Dendritic cell treated with granulocyte-macrophage colony-stimulating factor and Interleukin-4, amounts not matched to agents 40 ng/mL and 50 ng/mL, for 4 days (primary cell): Measurements from ENCODE around the gene SLC43A2.

ENCODE experiments used
- H3K27ac Mint-ChIP-seq: one replicate; pipeline ENCODE4 v1.8.0; 2022; ENCODE audit warnings: mild to moderate bottlenecking, mixed read lengths
- H3K27me3 Mint-ChIP-seq: one replicate; pipeline ENCODE4 v1.8.0; 2022; ENCODE audit warnings: mild to moderate bottlenecking, mixed read lengths
- H3K36me3 Mint-ChIP-seq: one replicate; pipeline ENCODE4 v1.8.0; 2022; ENCODE audit warnings: low read depth, mixed read lengths
- H3K4me1 Mint-ChIP-seq: one replicate; pipeline ENCODE4 v1.8.0; 2022; ENCODE audit warnings: low read depth, mixed read lengths
- H3K4me3 Mint-ChIP-seq: one replicate; pipeline ENCODE4 v1.8.0; 2022; ENCODE audit warnings: mild to moderate bottlenecking, moderate library complexity, mixed read lengths
- H3K9me3 Mint-ChIP-seq: one replicate; pipeline ENCODE4 v1.8.0; 2022; ENCODE audit warnings: mixed read lengths
- intact Hi-C: fragments of 100-400 bp; cut with micrococcal nuclease; formaldehyde crosslinking; loops from one replicate; pipeline ENCODE4 v1.15.0; 2022

The SLC43A2 gene

GRCh38 chr17:1638171-1638590 is 9.5 kb upstream of the SLC43A2 start:
- H3K36me3 Mint-ChIP-seq = peaks cover 71% of the 10 kb centered on the region
- intact Hi-C loops = loop anchor here (10.0 kb wide), 1 partner anchor 273 kb away; no protein-coding TSS in a partner anchor
- peak overlapping the region; percentile 51 for H3K27ac Mint-ChIP-seq

GRCh38 chr17:1636732-1637285 is 8.2 kb upstream of the SLC43A2 start:
- intact Hi-C loops = loop anchor here (10.0 kb wide), 1 partner anchor 272 kb away; no protein-coding TSS in a partner anchor
- Mint-ChIP-seq H3K27me3 (peaks cover 2% of the 10 kb centered on the region), H3K4me3 (no peak overlapping the region), H3K36me3 (peaks cover 71% of the 10 kb centered on the region), H3K9me3 (no peaks in the 10 kb centered on the region), H3K27ac (no peak overlapping the region), H3K4me1 (peaks cover 29% of the 10 kb centered on the region)

More at GRCh38 chr17:1638171-1638590, 9.5 kb upstream of the SLC43A2 start:
- peaks cover 2% of the 10 kb centered on the region for H3K27me3 Mint-ChIP-seq
- H3K9me3 Mint-ChIP-seq = no peaks in the 10 kb centered on the region
- H3K4me1 Mint-ChIP-seq = peaks cover 26% of the 10 kb centered on the region
- H3K4me3 Mint-ChIP-seq = peak overlapping the region; percentile 31

GRCh38 chr17:1635675-1636465 is 7.2 kb upstream of the SLC43A2 start:
- Mint-ChIP-seq H3K4me1 (peaks cover 38% of the 10 kb centered on the region), H3K9me3 (no peaks in the 10 kb centered on the region), H3K27ac (no peak overlapping the region), H3K27me3 (peaks cover 2% of the 10 kb centered on the region), H3K4me3 (no peak overlapping the region), H3K36me3 (peaks cover 67% of the 10 kb centered on the region)
- intact Hi-C loops = loop anchor here (10.0 kb wide), 1 partner anchor 271 kb away; no protein-coding TSS in a partner anchor

GRCh38 chr17:1634841-1635650 is 6.4 kb upstream of the SLC43A2 start:
- no peak overlapping the region for H3K4me3 Mint-ChIP-seq
- H3K36me3 Mint-ChIP-seq = peaks cover 59% of the 10 kb centered on the region
- H3K27me3 Mint-ChIP-seq = peaks cover 2% of the 10 kb centered on the region
- no peaks in the 10 kb centered on the region for H3K9me3 Mint-ChIP-seq
- peaks cover 46% of the 10 kb centered on the region for H3K4me1 Mint-ChIP-seq
- intact Hi-C loops = loop anchor here (10.0 kb wide), 1 partner anchor 270 kb away; no protein-coding TSS in a partner anchor
- H3K27ac Mint-ChIP-seq = no peak overlapping the region

- intact Hi-C loops = loop anchor here (1.0 to 10.0 kb wide), 2 partner anchors 18 to 266 kb away; no protein-coding TSS in a partner anchor
- Mint-ChIP-seq H3K4me1 (peaks cover 44% of the 10 kb centered on the region), H3K9me3 (no peaks in the 10 kb centered on the region), H3K4me3 (peak overlapping the region; percentile 98), H3K36me3 (peaks cover 50% of the 10 kb centered on the region), H3K27ac (peak overlapping the region; percentile 93), H3K27me3 (no peaks in the 10 kb centered on the region)
These were observed 2.0 kb upstream of the SLC43A2 start for GRCh38 chr17:1630662-1631061.

- H3K9me3 Mint-ChIP-seq = no peaks in the 10 kb centered on the region
These were observed 1.1 kb upstream of the SLC43A2 start for GRCh38 chr17:1629504-1630310.

GRCh38 chr17:1628856-1629503 is 346 bp upstream of the SLC43A2 start:
- peaks cover 55% of the 10 kb centered on the region for H3K4me1 Mint-ChIP-seq
- peak overlapping the region; percentile 98 for H3K4me3 Mint-ChIP-seq
- no peaks in the 10 kb centered on the region for H3K9me3 Mint-ChIP-seq
- peak overlapping the region; percentile 93 for H3K27ac Mint-ChIP-seq
- no peaks in the 10 kb centered on the region for H3K27me3 Mint-ChIP-seq
- intact Hi-C loops = loop anchor here (5.0 kb wide), 2 partner anchors 37 to 72 kb away; no protein-coding TSS in a partner anchor
- peaks cover 50% of the 10 kb centered on the region for H3K36me3 Mint-ChIP-seq

More at GRCh38 chr17:1629504-1630310, 1.1 kb upstream of the SLC43A2 start:
- intact Hi-C loops = loop anchor here (5.0 to 10.0 kb wide), 3 partner anchors 37 to 265 kb away; no protein-coding TSS in a partner anchor
- peaks cover 51% of the 10 kb centered on the region for H3K4me1 Mint-ChIP-seq
- H3K27ac Mint-ChIP-seq = peak overlapping the region; percentile 93
- peaks cover 50% of the 10 kb centered on the region for H3K36me3 Mint-ChIP-seq
- no peaks in the 10 kb centered on the region for H3K27me3 Mint-ChIP-seq
- H3K4me3 Mint-ChIP-seq = peak overlapping the region; percentile 98

GRCh38 chr17:1627182-1627981 is 1.3 kb downstream of the SLC43A2 start:
- peak overlapping the region; percentile 93 for H3K27ac Mint-ChIP-seq
- H3K4me1 Mint-ChIP-seq = peaks cover 67% of the 10 kb centered on the region
- H3K4me3 Mint-ChIP-seq = peak overlapping the region; percentile 98
- no peaks in the 10 kb centered on the region for H3K9me3 Mint-ChIP-seq
- H3K36me3 Mint-ChIP-seq = peaks cover 66% of the 10 kb centered on the region
- intact Hi-C loops = loop anchor here (1.0 to 5.0 kb wide), 4 partner anchors 15 to 70 kb away; no protein-coding TSS in a partner anchor
- no peaks in the 10 kb centered on the region for H3K27me3 Mint-ChIP-seq

GRCh38 chr17:1626333-1626732 is 2.3 kb downstream of the SLC43A2 start:
- Mint-ChIP-seq H3K27ac (peak overlapping the region; percentile 93), H3K4me3 (peak overlapping the region; percentile 98), H3K27me3 (no peaks in the 10 kb centered on the region), H3K36me3 (peaks cover 76% of the 10 kb centered on the region), H3K9me3 (no peaks in the 10 kb centered on the region), H3K4me1 (peaks cover 61% of the 10 kb centered on the region)
- intact Hi-C loops = loop anchor here (5.0 kb wide), 2 partner anchors 34 to 69 kb away; no protein-coding TSS in a partner anchor

- H3K27ac Mint-ChIP-seq = peak overlapping the region; percentile 93
- peak overlapping the region; percentile 98 for H3K4me3 Mint-ChIP-seq
These were observed 3.1 kb downstream of the SLC43A2 start for GRCh38 chr17:1625581-1625980.

GRCh38 chr17:1625053-1625452 is 3.6 kb downstream of the SLC43A2 start:
- peaks cover 89% of the 10 kb centered on the region for H3K36me3 Mint-ChIP-seq
- intact Hi-C loops = loop anchor here (5.0 kb wide), 2 partner anchors 33 to 68 kb away; no protein-coding TSS in a partner anchor
- peak overlapping the region; percentile 23 for H3K4me3 Mint-ChIP-seq
- no peaks in the 10 kb centered on the region for H3K9me3 Mint-ChIP-seq
- H3K27ac Mint-ChIP-seq = peak overlapping the region; percentile 60
- no peaks in the 10 kb centered on the region for H3K27me3 Mint-ChIP-seq
- H3K4me1 Mint-ChIP-seq = peaks cover 60% of the 10 kb centered on the region

More at GRCh38 chr17:1625581-1625980, 3.1 kb downstream of the SLC43A2 start:
- Mint-ChIP-seq H3K4me1 (peaks cover 61% of the 10 kb centered on the region), H3K9me3 (no peaks in the 10 kb centered on the region), H3K27me3 (no peaks in the 10 kb centered on the region), H3K36me3 (peaks cover 84% of the 10 kb centered on the region)
- intact Hi-C loops = loop anchor here (5.0 kb wide), 2 partner anchors 33 to 68 kb away; no protein-coding TSS in a partner anchor
